Measurements from ENCODE around the gene EXOSC9.

DNA sequence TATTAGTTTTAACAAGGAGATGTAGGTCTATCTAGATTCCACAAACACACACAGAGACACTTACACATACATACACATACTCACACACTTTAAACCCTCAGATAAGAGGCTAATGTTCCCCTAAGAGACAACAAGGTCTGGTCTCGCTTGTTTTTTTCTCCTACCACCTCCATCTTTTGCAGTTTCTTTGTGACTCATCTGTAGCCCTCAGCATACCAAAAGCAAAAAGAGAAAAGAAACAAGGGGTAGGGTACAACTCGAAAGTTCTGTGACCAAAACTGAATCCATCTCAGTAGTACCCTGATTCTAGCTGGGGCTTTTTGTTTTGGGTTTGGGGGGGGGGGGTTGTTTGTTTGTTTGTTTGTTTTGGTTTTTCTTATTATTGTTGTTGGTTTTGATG, 12.2 kb upstream of the EXOSC9 start:
- TF ChIP-seq, protein P1, sequence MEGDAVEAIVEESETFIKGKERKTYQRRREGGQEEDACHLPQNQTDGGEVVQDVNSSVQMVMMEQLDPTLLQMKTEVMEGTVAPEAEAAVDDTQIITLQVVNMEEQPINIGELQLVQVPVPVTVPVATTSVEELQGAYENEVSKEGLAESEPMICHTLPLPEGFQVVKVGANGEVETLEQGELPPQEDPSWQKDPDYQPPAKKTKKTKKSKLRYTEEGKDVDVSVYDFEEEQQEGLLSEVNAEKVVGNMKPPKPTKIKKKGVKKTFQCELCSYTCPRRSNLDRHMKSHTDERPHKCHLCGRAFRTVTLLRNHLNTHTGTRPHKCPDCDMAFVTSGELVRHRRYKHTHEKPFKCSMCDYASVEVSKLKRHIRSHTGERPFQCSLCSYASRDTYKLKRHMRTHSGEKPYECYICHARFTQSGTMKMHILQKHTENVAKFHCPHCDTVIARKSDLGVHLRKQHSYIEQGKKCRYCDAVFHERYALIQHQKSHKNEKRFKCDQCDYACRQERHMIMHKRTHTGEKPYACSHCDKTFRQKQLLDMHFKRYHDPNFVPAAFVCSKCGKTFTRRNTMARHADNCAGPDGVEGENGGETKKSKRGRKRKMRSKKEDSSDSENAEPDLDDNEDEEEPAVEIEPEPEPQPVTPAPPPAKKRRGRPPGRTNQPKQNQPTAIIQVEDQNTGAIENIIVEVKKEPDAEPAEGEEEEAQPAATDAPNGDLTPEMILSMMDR (conservative IDR thresholded peaks at IDR 0.05; ENCODE audit: low read length): no peak
- TF ChIP-seq EZH2phosphoT487 (IDR thresholded peaks at IDR 0.05; ENCODE audit: borderline replicate concordance, low read depth, low read length): no peak

Measured in OCI-LY7 (cell line).